Activated CD4-positive, alpha-beta T cell treated with anti-CD3 and anti-CD28 coated beads, Interleukin-2, Interleukin-4, amounts not matched to agents 100 ng/mL and 50 ng/mL, durations not matched to agents 16 hours and 8 hours (primary cell): ENCODE measurements around the gene LILRB5.
"Not testable (repeated sequence)": the region's sequence is repeated elsewhere in the genome, so short reads cannot be mapped to it uniquely, and the experiment has no call there.

Source experiments
- DNase-seq: peaks from one replicate; pipeline ENCODE4 v3.0.0-alpha.2; 2020; ENCODE audit warnings: low spot score

The LILRB5 gene

GRCh38 chr19:54257116-54257480, at the start of gene LILRB5:
LILRB5 (minus strand) TSS chr19:54257273; CDS start chr19:54257193, 80 bp downstream.
- DNase-seq = no peak

DNA sequence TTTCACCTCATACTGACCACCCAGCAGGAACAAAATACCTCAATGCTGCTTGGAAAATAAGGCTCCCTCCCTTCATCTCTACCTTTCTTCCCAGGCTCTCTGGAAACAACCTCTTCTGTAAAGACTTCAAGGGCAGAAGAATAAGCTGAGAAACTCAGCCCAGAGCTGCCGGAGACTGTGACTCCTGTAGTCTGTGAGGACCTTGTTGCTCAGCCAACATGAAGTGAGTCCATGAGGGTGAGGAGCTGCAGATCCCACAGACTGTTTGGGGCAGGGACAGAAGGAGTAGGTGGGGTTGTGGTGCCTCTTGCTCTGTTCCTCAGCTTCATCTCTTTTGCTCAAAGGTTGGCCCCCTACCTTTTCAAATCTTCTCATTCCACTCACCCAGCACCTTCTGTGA, 48.1 kb upstream of the LILRB5 start:
- DNase-seq = no peak

DNA sequence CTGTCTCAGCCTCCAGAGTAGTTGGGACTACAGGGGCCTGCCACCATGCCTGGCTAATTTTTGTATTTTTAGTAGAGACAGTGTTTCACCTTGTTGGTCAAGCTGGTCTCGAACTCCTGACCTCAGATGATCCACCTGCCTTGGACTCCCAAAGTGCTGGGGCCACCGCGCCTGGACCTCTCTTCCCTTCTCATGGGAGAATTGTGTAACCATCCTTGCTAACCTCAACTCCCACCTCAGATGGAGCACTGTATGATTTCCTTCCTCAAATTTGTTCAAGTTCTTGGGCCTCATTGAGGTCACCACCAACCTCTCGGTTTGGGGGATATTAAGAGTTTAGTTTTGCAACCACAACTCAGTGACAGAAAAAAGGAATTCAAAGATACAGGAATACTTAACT, 45.2 kb upstream of the LILRB5 start:
- no peak for DNase-seq

DNA sequence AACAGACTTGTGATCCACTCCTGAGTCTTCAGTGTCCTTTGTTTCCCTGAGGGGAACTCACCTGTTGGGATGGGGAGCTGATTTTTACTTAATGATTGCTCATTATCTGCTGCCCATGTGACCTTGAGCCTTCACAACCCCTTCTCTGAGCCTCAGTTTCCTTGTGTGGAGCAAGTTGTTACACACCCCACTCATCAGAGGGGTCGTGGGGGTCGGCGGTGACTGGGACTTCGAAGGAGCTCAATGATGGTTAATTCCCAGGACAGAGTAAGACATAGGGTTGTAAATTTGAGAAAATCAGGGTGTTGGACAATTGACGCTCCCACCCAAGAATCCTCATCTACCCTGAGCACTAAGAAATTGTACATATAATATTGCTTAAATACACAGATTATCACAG, 42.4 kb upstream of the LILRB5 start:
- no peak for DNase-seq

GRCh38 chr19:54299126-54299498, 42.0 kb upstream of the LILRB5 start:
- no peak for DNase-seq

DNA sequence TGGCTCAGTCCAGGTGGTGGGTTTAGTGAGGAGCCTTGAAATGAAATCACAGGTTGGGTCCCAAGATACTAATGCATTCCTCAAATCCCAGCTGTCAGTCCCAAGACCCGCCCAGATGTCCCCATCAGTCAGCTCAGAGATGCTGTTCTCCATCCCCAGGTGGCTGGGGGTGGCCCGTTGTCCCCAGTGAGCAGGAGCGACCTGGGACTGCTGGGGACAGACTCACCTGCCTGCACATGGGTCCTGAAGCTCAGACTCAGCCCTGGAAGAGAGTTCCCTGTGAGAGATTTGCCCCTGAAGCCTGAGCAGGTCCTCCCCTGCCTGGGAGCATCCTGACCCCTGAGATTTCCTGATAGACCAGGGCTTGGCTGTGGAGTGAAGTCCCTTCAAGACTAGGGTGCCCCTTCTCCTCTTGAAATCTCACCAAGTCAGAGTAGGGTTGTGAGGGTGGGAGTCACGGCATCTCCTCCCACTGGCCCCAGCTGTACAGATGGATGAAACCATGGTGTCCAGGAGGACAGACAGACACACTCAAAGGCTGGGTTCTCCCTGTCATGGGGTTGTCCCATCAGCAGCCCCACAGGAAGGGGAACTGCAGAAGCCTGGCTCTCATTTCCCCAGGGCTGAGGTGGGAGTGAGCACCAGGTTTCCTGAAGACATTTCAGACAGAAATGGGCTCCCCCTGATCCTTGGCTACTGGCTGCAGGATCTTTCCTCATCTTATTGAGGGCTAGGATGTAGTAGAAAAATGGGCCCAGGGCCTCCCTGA, 41.5 kb upstream of the LILRB5 start:
- DNase-seq = no peak

DNA sequence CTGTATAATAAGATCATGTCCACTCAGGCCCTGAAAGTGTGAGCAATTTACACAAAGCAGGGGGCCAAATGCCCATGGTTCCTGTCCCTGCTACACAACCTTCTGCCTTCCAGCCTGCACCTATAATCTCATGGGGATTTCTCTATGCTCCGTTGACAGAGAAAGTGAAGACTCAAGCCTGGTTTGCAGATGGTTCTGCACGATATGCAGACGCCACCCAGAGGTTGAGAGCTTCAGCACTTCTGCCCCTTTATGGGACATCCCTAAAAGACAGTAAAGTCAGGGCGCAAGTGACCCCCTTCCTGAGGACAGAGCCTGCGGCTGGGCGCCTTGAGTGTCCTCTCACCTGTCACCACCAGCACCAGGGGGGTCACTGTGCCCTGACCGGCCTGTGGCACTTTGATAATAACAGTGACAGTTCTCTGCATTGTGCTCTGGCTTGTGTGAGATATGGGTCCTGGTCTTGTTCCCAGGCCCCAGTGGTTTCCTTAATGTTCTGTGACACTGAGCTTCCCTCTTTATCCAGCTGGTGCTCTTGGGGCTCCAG, 40.8 kb upstream of the LILRB5 start:
- DNase-seq = no peak

GRCh38 chr19:54294539-54294938, 37.5 kb upstream of the LILRB5 start:
- DNase-seq = no peak

DNA sequence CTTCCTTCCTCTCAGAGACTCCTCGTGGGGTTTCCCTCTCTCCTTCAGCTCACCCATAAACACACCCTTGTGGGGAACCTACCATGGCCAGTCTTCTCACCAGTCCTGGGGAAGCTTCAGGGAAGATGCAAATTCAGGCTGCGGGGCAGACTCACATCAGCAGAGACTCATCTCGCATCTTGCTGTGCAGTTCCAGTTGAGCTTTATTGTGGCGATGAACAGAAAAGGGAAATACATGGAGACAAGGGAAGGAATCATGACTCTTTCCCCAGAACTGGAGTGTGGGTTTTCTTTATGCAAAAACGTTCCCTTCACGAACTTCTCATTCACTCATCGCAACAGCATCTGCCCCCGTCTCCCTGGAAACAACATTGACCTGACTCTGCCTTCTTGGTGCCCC, 32.1 kb upstream of the LILRB5 start:
- not testable (repeated sequence) for DNase-seq

- no peak for DNase-seq
Observed at GRCh38 chr19:54287456-54287855, 30.4 kb upstream of the LILRB5 start.

GRCh38 chr19:54286283-54286682, 29.2 kb upstream of the LILRB5 start:
- DNase-seq = not testable (repeated sequence)

DNA sequence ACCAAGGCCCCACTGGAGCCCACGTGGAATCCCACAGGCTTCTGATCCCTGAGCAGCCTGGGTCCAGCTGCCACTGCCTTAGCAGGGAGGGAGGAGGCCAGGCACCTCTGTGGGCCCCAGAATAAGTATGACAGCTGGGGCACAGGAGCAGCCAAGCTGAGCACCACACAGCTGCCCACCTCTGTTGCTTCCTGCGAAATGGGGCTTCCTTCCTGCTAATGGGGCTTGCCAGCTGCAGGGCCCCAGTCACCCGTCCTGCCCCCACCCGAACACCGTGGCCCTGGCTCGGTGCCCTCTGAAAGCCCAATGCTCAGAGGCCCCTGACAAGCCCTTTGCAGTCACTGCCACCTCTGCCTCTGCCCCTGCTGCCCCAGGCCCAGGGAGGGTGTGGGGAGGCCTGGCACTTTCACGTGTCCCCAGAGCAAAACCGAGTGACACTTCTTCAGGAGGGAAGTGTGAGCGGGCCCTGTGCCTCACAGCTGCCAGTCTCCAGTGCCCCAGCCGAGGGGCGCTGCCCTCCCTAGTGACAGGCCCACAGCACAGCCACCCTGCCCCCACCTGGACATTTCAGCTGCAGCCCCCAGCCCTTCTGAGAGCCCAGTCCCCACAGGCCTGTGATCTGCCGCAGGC, 28.5 kb upstream of the LILRB5 start:
- not testable (repeated sequence) for DNase-seq

DNA sequence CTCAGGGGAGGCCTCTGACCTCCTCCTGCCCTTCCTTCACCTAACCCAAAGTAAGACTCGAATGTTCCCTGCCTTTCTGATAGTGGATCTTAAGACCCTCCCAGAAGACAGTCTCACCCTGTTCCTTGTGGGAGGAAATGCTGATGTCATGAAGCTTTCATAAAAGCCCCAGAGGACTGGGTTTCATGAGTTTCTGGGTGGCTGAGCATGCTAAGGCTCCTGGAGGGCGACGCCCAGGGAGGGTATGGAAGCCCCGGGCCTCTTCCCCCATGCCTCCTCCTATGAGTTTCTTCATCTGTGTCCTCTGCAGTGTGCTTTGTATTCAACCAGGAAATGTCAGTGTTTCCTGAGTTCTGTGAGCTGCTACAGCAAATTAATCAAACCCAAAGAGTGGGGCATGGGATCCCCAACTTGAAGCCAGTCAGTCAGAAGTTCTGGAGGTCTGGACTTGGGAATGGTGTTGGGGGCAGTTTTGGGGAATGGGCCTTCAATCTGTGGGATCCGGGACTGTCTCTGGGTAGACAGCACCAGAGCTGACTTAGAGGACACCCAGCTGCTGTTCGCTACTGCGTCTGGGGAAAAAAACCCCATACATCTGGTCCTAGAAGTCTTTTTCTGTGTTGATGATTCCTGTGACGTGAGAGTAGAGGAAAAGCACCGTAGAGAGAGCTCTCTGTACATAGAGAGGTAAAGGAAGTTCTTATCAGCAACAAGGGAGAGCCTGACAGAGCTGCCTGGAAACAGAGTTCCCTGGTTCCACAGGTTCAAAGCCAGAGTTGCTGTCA, 25.8 kb upstream of the LILRB5 start:
- no peak for DNase-seq

DNA sequence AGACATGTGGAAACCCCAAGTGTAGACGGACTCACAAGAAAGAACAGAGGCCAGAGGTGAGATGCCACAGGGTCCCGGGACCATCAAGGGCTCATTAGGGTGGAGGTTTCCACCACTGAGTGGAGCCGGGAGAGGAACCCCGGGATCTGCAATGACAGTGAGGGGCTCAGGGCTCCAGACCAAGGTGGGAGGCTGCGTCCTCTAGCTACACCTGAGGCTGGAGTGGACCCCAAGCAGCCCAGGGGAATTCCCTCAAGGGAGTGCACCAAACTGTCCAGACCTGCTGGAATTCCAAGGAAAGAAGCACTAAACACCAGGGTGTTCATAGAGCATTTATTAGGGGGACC, 24.6 kb upstream of the LILRB5 start:
- DNase-seq = not testable (repeated sequence)

DNA sequence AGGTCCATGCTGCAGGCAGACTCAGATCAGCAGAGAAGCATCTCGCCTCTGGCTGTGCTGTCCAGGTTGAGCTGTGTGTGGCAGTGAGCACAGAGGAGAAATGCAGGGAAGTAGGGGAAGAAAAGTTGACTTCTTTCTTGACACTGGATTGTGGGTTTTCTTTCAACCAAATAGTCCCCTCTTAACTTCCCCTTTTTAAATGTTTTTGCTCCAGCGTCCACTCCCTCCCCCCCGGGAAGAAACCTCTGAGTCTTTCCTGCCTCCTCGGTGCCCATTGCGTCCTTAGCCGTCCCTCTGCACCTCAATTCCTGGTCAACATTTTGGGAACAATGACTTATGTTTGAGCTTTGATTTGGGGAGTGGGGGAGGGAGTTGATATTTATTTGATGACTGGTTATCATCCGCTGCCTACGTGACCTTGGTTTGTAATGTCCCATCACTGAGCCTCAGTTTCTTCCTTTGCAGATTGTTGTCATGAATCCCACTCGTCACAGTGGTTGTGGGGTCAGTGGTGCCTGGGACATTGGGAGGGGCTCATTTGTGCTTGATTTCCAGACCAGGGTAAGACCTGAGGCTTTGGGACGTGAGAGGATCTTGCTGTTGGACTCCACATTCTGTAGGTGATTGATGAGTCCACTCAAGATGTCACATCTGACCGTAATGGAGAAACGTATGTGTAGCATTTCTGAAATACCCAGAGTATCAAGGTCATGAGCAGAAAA, 24.1 kb upstream of the LILRB5 start, which contains the start of gene LILRB2:
LILRB2 (minus strand) TSS at position 104 of the 722 bp plus-strand sequence. CDS start 614 bp downstream, outside the sequence.
- no peak for DNase-seq

- not testable (repeated sequence) for DNase-seq
Observed at GRCh38 chr19:54280441-54280840, 23.4 kb upstream of the LILRB5 start.

- DNase-seq = not testable (repeated sequence)
Observed at GRCh38 chr19:54280025-54280424, 23.0 kb upstream of the LILRB5 start.

GRCh38 chr19:54279406-54279962, 22.4 kb upstream of the LILRB5 start:
- no peak for DNase-seq

GRCh38 chr19:54278571-54279195, 21.6 kb upstream of the LILRB5 start:
- DNase-seq = not testable (repeated sequence)

GRCh38 chr19:54278056-54278455, 21.0 kb upstream of the LILRB5 start:
- not testable (repeated sequence) for DNase-seq

- DNase-seq = not testable (repeated sequence)
Observed at GRCh38 chr19:54277111-54277615, 20.1 kb upstream of the LILRB5 start.
